Right lobe of liver (tissue), 4 donors: ENCODE data around the gene ARID4B.

Experiments used
- POLR2A ChIP-seq: fragments of 450-650 bp; IDR thresholded peaks from one replicate; pipeline ENCODE4 v1.6.1; 2017; ENCODE audit warnings: antibody characterized with exemption, mild to moderate bottlenecking
- TF ChIP-seq, protein P1 (sequence below), 4 donors: fragments of 200-600 bp in 3 of 4; fragments of 450-650 bp in 1 of 4; IDR thresholded peaks; one replicate each; pipeline versions ENCODE4 v1.5.1 to v1.8.0; 2016 to 2022; ENCODE audit warnings: antibody characterized with exemption in 4 of 4, mild to moderate bottlenecking in 2 of 4
- donor health status: DM: no; HTN: no; CAD: no.
- donor health status: DM: no; HTN: no; CAD: no.
- donor health status: DM: no; HTN: yes; CAD: no.

DNA sequence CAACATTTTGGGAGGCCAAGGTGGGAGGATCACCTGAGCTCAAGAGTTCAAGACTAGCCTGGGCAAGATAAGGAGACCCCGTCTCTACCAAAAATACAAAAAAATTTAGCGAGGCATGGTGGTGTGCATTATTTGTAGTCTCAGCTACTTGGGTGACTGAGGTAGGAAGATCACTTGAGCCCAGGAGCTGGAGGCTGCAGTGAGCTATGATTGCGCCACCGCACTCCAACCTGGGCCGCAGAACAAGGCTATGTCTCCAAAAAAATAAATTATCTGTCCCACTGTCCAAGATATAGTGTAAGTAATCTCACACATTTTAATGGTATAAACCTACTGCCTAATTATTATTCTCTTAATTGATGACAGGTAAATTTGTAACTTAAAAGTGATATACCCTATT lies 12.8 kb downstream of the ARID4B start:
- TF ChIP-seq, protein P1, sequence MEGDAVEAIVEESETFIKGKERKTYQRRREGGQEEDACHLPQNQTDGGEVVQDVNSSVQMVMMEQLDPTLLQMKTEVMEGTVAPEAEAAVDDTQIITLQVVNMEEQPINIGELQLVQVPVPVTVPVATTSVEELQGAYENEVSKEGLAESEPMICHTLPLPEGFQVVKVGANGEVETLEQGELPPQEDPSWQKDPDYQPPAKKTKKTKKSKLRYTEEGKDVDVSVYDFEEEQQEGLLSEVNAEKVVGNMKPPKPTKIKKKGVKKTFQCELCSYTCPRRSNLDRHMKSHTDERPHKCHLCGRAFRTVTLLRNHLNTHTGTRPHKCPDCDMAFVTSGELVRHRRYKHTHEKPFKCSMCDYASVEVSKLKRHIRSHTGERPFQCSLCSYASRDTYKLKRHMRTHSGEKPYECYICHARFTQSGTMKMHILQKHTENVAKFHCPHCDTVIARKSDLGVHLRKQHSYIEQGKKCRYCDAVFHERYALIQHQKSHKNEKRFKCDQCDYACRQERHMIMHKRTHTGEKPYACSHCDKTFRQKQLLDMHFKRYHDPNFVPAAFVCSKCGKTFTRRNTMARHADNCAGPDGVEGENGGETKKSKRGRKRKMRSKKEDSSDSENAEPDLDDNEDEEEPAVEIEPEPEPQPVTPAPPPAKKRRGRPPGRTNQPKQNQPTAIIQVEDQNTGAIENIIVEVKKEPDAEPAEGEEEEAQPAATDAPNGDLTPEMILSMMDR (IDR thresholded peaks at IDR 0.05): no peak
- TF ChIP-seq POLR2A: no peak
